ENCODE data around the gene AKAP6.

Gene AKAP6

DNA sequence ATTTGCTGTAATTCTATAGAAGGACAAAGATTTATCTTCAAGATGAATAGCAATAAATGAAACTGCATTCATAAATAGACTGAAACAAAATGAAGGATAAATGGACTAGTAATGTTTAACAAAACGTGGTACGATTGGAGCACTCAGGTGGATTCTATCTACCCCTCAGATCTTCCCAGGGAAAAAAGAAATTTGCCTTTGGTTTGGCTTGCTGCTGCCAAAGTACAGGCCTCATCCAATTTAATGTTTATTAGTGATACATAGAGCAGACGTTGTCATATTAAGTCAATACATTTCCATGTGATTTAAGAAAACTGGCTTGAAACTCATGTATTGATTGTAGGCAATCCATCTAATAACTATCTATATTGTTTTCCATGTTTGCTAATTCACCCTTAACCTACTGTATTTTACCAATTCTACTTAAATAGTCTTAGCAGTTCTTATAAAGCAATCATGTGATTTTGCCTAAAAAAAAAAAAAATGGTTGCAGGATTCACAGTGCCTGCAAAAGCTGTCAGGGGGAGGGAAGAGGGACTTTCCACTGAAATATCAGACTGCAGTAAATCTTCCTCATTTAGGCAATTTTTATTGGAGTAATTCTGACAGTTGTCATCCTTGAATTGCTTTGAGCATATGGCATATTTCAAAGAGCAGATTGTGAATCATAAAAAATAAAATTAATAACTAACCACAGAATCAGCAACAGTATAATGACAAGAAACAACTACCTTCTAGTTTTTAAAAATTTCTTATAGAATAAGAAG is 367.4 kb downstream of the AKAP6 start:
- no peak for DNase-seq (ENCODE audit: low read depth)

DNA sequence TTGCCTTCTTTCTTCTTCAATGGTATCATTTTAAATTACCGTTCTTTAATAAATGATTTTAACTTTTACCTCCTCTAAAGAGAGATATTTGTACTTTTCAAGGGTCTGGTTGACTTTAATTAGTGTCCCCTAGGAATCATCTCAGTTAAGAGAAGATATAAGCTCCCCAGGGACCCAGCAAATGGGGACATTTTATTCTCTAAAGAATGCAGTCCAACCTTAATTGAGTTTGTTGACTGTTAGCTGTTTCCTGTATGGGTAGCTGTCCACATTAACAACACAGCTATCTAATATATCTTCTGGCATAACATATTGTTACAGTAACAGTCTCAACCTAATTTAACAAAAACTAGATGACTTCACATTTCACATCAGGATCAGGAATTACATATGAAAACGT is 368.0 kb downstream of the AKAP6 start:
- no peak for TF ChIP-seq CTCF (IDR thresholded peaks at IDR 0.05; ENCODE audit: control insufficient read depth, extremely low read depth, insufficient read depth)
- H3K4me3 ChIP-seq (ENCODE audit: low read depth, low read length): no peak overlapping the region
- DNase-seq (ENCODE audit: low read depth): no peak

More for the DNA sequence above, 367.4 kb downstream of the AKAP6 start:
- TF ChIP-seq CTCF (IDR thresholded peaks at IDR 0.05; ENCODE audit: control insufficient read depth, extremely low read depth, insufficient read depth): no peak
- H3K4me3 ChIP-seq (ENCODE audit: low read depth, low read length): no peak overlapping the region

GRCh38 chr14:32697704-32698103 is 368.6 kb downstream of the AKAP6 start:
- no peak for DNase-seq (ENCODE audit: low read depth)
- no peak for TF ChIP-seq CTCF (IDR thresholded peaks at IDR 0.05; ENCODE audit: control insufficient read depth, extremely low read depth, insufficient read depth)
- H3K4me3 ChIP-seq (ENCODE audit: low read depth, low read length): no peak overlapping the region

GRCh38 chr14:32698831-32699230 is 369.7 kb downstream of the AKAP6 start:
- no peak overlapping the region for H3K4me3 ChIP-seq (ENCODE audit: low read depth, low read length)
- DNase-seq (ENCODE audit: low read depth): no peak
- no peak for TF ChIP-seq CTCF (IDR thresholded peaks at IDR 0.05; ENCODE audit: control insufficient read depth, extremely low read depth, insufficient read depth)

GRCh38 chr14:32701475-32701874 is 372.4 kb downstream of the AKAP6 start:
- no peak for DNase-seq (ENCODE audit: low read depth)
- no peak overlapping the region for H3K4me3 ChIP-seq (ENCODE audit: low read depth, low read length)
- no peak for TF ChIP-seq CTCF (IDR thresholded peaks at IDR 0.05; ENCODE audit: control insufficient read depth, extremely low read depth, insufficient read depth)

DNA sequence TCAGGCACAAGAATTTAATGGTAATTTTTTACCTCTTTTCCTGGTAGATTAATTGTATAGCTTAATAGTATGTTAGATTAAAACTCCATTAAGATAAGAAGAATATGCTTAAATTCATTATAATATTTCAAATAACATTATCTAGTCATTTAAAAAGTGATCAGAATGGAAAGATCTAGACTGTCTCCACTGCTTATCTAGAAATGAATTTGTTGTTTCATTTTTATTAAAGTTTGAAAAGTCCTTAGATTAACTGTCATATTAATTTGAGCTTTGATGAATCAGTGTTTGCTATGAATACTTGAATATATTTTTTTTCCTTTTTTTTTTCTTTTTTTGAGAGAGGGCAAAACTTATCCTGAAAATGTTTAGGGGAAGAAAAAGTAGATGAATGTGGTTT is 373.0 kb downstream of the AKAP6 start:
- no peak overlapping the region for H3K4me3 ChIP-seq (ENCODE audit: low read depth, low read length)
- no peak for DNase-seq (ENCODE audit: low read depth)
- TF ChIP-seq CTCF (IDR thresholded peaks at IDR 0.05; ENCODE audit: control insufficient read depth, extremely low read depth, insufficient read depth): no peak

GRCh38 chr14:32702562-32702961 is 373.5 kb downstream of the AKAP6 start:
- DNase-seq (ENCODE audit: low read depth): no peak
- H3K4me3 ChIP-seq (ENCODE audit: low read depth, low read length): no peak overlapping the region
- TF ChIP-seq CTCF (IDR thresholded peaks at IDR 0.05; ENCODE audit: control insufficient read depth, extremely low read depth, insufficient read depth): no peak
